K562 (cell line): ENCODE data around the gene SNRPA. TPM values are rescaled to one million over a fixed set of nuclear protein-coding genes. Genes with fewer than 3 reads are reported as not detected.

Experiments
- ATAC-seq: fragments of 200-7000 bp; cut with Tn5 transposase; 3 replicates; pipeline ENCODE4 v1.9.1; 2020; ENCODE audit warnings: moderate library complexity
- BruUV-seq: library from RNA; stranded (reverse); fragments of 400-500 nt; replicated peaks from 2 replicates; lab custom pipeline; 2021; lab: Mats Ljungman, UMichigan
- CTCF ChIA-PET: fragments of 300-600 bp; formaldehyde crosslinking; extraction: SDS; loops from one replicate; lab custom pipeline; 2021; ENCODE audit warnings: low intra/inter-chr PET ratio; lab: Yijun Ruan, JAX
- POLR2A ChIA-PET: fragments of 300-600, 350-650 bp; sonication (Branson Sonifier 250); formaldehyde crosslinking; extraction: SDS; loops from one replicate; lab custom pipeline; 2021; ENCODE audit warnings: antibody characterized with exemption, inconsistent platforms; lab: Yijun Ruan, JAX
- DNase-seq, 4 experiments: peaks; one replicate each; pipeline versions ENCODE4 v3.0.0 to v3.0.0-alpha.2; 2011 to 2018; ENCODE audit warnings: low spot score in 3 of 4, mixed read lengths in 3 of 4; ENCODE audit errors: extremely low read depth in 1 of 4
- FAIRE-seq: peaks from 2 replicates; lab custom pipeline; 2011; peaks lifted over from hg19 to GRCh38; lab: Jason Lieb, UNC
- H2AFZ ChIP-seq: 2 replicates; pipeline ENCODE4 v1.6.0; 2011; ENCODE audit warnings: low read depth, low read length, control low read depth, inconsistent platforms
- H3K27ac ChIP-seq: fragments of 200-600 bp; 3 replicates; pipeline ENCODE4 v1.8.0; 2011; ENCODE audit warnings: low read depth, mild to moderate bottlenecking, control low read depth, inconsistent platforms, low read length, moderate library complexity, mixed read lengths; ENCODE audit errors: extremely low read depth
- H3K27me3 ChIP-seq, 2 experiments: fragments of 300-600 bp in 1 of 2; 2 replicates in 1 of 2; 3 replicates in 1 of 2; pipeline versions ENCODE4 v1.6.0 to v1.8.0; 2011; ENCODE audit warnings: inconsistent platforms in 2 of 2, low read length in 2 of 2, mild to moderate bottlenecking in 1 of 2, mixed read lengths in 1 of 2, moderate library complexity in 1 of 2; ENCODE audit not compliant: control insufficient read depth in 2 of 2, insufficient read depth in 2 of 2
- H3K36me3 ChIP-seq: fragments of 300-600 bp; 3 replicates; pipeline ENCODE4 v1.8.0; 2011; ENCODE audit warnings: mild to moderate bottlenecking, low read length, inconsistent platforms; ENCODE audit not compliant: control insufficient read depth, insufficient read depth
- H3K4me1 ChIP-seq, 2 experiments: fragments of 200-600 bp in 1 of 2; replicated peaks in 1 of 2; 2 replicates in 1 of 2; 3 replicates in 1 of 2; pipeline versions ENCODE4 v1.5.1 to v1.8.0; 2011; ENCODE audit warnings: inconsistent platforms in 2 of 2, low read length in 2 of 2, mild to moderate bottlenecking in 1 of 2, mixed read lengths in 1 of 2, moderate library complexity in 1 of 2; ENCODE audit not compliant: control insufficient read depth in 2 of 2, insufficient read depth in 2 of 2
- H3K4me2 ChIP-seq: 2 replicates; pipeline ENCODE4 v1.6.1; 2011; ENCODE audit warnings: low read length, control low read depth, inconsistent platforms, mixed read lengths; ENCODE audit not compliant: insufficient read depth
- H3K4me3 ChIP-seq: fragments of 200-600 bp; sonication (generic), shearing (Covaris generic); 2 replicates; pipeline ENCODE4 v1.5.1; 2016; ENCODE audit warnings: control low read depth, inconsistent platforms
- H3K79me2 ChIP-seq: fragments of 200-600 bp; 3 replicates; pipeline ENCODE4 v1.8.0; 2011; ENCODE audit warnings: low read length, inconsistent platforms; ENCODE audit not compliant: control insufficient read depth, insufficient read depth
- H3K9ac ChIP-seq, 2 experiments: 2 replicates each; pipeline versions ENCODE4 v1.6.0 to v1.6.1; 2011; ENCODE audit warnings: low read depth in 2 of 2, low read length in 2 of 2, control low read depth in 1 of 2, inconsistent platforms in 1 of 2, mild to moderate bottlenecking in 1 of 2, mixed read lengths in 1 of 2; ENCODE audit not compliant: insufficient read depth in 1 of 2
- H3K9me1 ChIP-seq: one replicate; pipeline ENCODE4 v1.6.0; 2011; ENCODE audit warnings: inconsistent platforms, mild to moderate bottlenecking, low read length, moderate library complexity; ENCODE audit not compliant: control insufficient read depth, insufficient read depth
- H3K9me3 ChIP-seq: replicated peaks from 2 replicates; pipeline ENCODE4 v1.5.1; 2011; ENCODE audit warnings: low read depth, low read length, inconsistent platforms; ENCODE audit not compliant: control insufficient read depth, insufficient read depth
- H4K20me1 ChIP-seq: replicated peaks from 2 replicates; pipeline ENCODE4 v1.6.1; 2011; ENCODE audit warnings: low read length, inconsistent platforms, mixed read lengths; ENCODE audit not compliant: control insufficient read depth, insufficient read depth
- ARHGAP35 ChIP-seq: fragments of 450-650 bp; IDR thresholded peaks from 2 replicates; pipeline ENCODE4 v1.6.1; 2018; ENCODE audit not compliant: partially characterized antibody
- BHLHE40 ChIP-seq: IDR thresholded peaks from 2 replicates; pipeline ENCODE4 v1.6.1; 2011; ENCODE audit warnings: low read length, improper control_type of control experiment
- CTBP1 ChIP-seq: fragments of 450-650 bp; IDR thresholded peaks from 2 replicates; pipeline ENCODE4 v1.6.1; 2016; ENCODE audit warnings: borderline replicate concordance
- DDX20 ChIP-seq: fragments of 450-650 bp; IDR thresholded peaks from 2 replicates; pipeline ENCODE4 v1.6.1; 2016; ENCODE audit warnings: missing genetic modification characterization, low read depth, mild to moderate bottlenecking, missing compliant biosample characterization, moderate library complexity
- ILK ChIP-seq: fragments of 450-650 bp; IDR thresholded peaks from 2 replicates; pipeline ENCODE4 v1.6.1; 2016; ENCODE audit warnings: missing genetic modification characterization, low read depth, mild to moderate bottlenecking, missing compliant biosample characterization, moderate library complexity, borderline replicate concordance
- LCOR ChIP-seq: sonication (generic); formaldehyde crosslinking; IDR thresholded peaks from 2 replicates; pipeline ENCODE4 v1.8.0; 2022; ENCODE audit warnings: mild to moderate bottlenecking, missing genetic modification reagents
- MCM5 ChIP-seq: fragments of 450-650 bp; IDR thresholded peaks from 2 replicates; pipeline ENCODE4 v1.6.1; 2016; ENCODE audit warnings: low read depth
- NR2C2 ChIP-seq, 2 experiments: fragments of 200-800 bp in 1 of 2; sonication (Bioruptor generic) in 1 of 2; sonication (generic) in 1 of 2; formaldehyde crosslinking in 1 of 2; IDR thresholded peaks; 2 replicates each; pipeline versions ENCODE4 v1.6.1 to v1.8.0; 2016 to 2022; ENCODE audit warnings: mild to moderate bottlenecking in 1 of 2, missing compliant biosample characterization in 1 of 2, missing genetic modification characterization in 1 of 2, missing genetic modification reagents in 1 of 2
- NUFIP1 ChIP-seq: fragments of 450-650 bp; IDR thresholded peaks from 2 replicates; pipeline ENCODE4 v1.6.1; 2018; ENCODE audit not compliant: partially characterized antibody
- RAD21 ChIP-seq, 2 experiments: fragments of 250-450 bp in 1 of 2; fragments of 450-650 bp in 1 of 2; sonication (Bioruptor Pico) in 1 of 2; formaldehyde crosslinking in 1 of 2; IDR thresholded peaks in 1 of 2; conservative IDR thresholded peaks in 1 of 2; 2 replicates each; pipeline versions ENCODE4 v1.4.0 to v1.8.0; 2020 to 2022; ENCODE audit warnings: mild to moderate bottlenecking in 2 of 2, moderate library complexity in 1 of 2
- RBM17 ChIP-seq: fragments of 200-400 bp; formaldehyde crosslinking; IDR thresholded peaks from 2 replicates; pipeline ENCODE4 v1.6.1; 2017; ENCODE audit warnings: low read depth, mild to moderate bottlenecking, low read length, borderline replicate concordance
- ZNF12 ChIP-seq: sonication (generic); formaldehyde crosslinking; IDR thresholded peaks from 2 replicates; pipeline ENCODE4 v1.4.0; 2020; ENCODE audit warnings: mild to moderate bottlenecking, missing genetic modification reagents
- ZNF282 ChIP-seq: sonication (generic); formaldehyde crosslinking; IDR thresholded peaks from 2 replicates; pipeline ENCODE4 v1.8.1; 2023; ENCODE audit warnings: missing genetic modification reagents
- ZNF696 ChIP-seq: fragments of 250-450 bp; sonication (Bioruptor Pico); conservative IDR thresholded peaks from 2 replicates; pipeline ENCODE4 v1.4.0; 2020; ENCODE audit warnings: mild to moderate bottlenecking, moderate library complexity
- ZNF778 ChIP-seq: fragments of 450-650 bp; formaldehyde crosslinking; IDR thresholded peaks from 2 replicates; pipeline ENCODE4 v1.4.0; 2020; ENCODE audit warnings: mild to moderate bottlenecking, moderate library complexity
- WGBS: fragments of 100-300 bp; shearing (Covaris generic); methylation state at CpG from one replicate; pipeline ENCODE4 v1.1.6; 2016; ENCODE audit warnings: low coverage, mixed read lengths; ENCODE audit not compliant: insufficient coverage; ENCODE audit errors: missing lambda C conversion rate; 5-methylcytosine and 5-hydroxymethylcytosine counted together
- in situ Hi-C: fragments of 300-500 bp; cut with MboI; formaldehyde crosslinking; loops from 4 replicates; pipeline ENCODE4 v1.15.0; 2018; ENCODE audit warnings: inconsistent platforms, mixed read lengths
- intact Hi-C: fragments of 100-400 bp; cut with micrococcal nuclease; formaldehyde crosslinking; loops from 2 replicates; pipeline ENCODE4 v1.14.2; 2022
- polyA plus RNA-seq, 8 experiments: library from polyadenylated mRNA; depleted of rRNA in 4 of 8; stranded (reverse) in 5 of 8; unstranded in 3 of 8; fragments of >200 nt; fragmentation: Nextera tagmentation in 2 of 8; fragmentation: Illumina TruSeq in 1 of 8; extraction: Ambion mirVana in 2 of 8; extraction: Trizol in 1 of 8; gene quantifications; 2 replicates each; pipeline versions ENCODE4 v1.2.1 to v1.2.3, GENCODE V29; 2011 to 2014; ENCODE audit warnings: inconsistent platforms in 1 of 8, missing spikeins in 1 of 8
- total RNA-seq, 7 experiments: library from RNA; depleted of rRNA in 6 of 7; stranded (reverse); fragments of >200 nt in 6 of 7; fragmentation: Illumina TruSeq in 2 of 7; extraction: Trizol in 2 of 7; gene quantifications; 2 replicates each; pipeline versions ENCODE4 v1.2.1 to v1.2.3, GENCODE V29; 2011 to 2021; ENCODE audit warnings: low replicate concordance in 1 of 7
- TF ChIP-seq, protein P1 (sequence below): fragments of 450-650 bp; formaldehyde crosslinking; IDR thresholded peaks from 2 replicates; pipeline ENCODE4 v1.4.0; 2022; ENCODE audit warnings: mild to moderate bottlenecking, moderate library complexity

SNRPA gene
- total and polyA plus RNA-seq, 9 of the 15 experiments (the other 6 are each of a cell fraction or from before 2014, with no cell fraction given) = 16.3 to 311 (median 193) TPM

DNA sequence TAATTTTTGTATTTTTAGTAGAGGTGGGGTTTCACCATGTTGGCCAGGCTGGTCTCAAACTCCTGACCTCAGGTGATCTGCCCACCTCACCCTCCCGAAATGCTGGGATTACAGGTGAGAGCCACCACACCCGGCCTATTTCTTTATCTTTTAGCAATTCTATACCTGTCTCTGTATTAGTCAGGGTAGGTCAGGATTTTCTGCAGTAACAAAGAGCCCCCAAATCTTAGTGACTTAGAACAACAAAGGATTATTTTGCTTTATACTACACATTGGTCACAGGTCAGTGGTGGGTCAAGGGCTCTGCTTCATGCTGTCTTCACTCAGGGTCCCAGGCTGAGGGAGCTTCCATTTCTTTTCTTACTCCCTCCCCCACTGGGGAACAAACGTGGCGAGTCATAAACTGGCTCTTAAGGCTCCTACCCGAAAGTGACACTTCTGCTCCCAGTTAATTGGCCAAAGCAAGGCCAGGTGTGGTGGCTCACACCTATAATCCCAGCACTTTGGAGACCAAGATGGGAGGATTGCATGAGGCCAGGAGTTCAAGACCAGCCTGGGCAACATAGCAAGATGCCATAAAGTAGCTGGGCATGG, 27.2 kb upstream of the SNRPA start:
- no peak overlapping the region for H3K4me3 ChIP-seq
- H2AFZ ChIP-seq = no peak overlapping the region
- DNase-seq = no peak
- WGBS = 90% methylated on average over 5 of the region's 5 CpGs
- H3K4me2 ChIP-seq = no peak overlapping the region
- no peak for ATAC-seq
- TF ChIP-seq LCOR (CRISPR knock-in tag) (no peak), ZNF12 (CRISPR knock-in tag) (peak; percentile 99), BHLHE40 (no peak)
- intact Hi-C loops = no loop called here
- ChIA-PET CTCF (no interaction called here), POLR2A (interaction anchor here (0.7 kb wide), 1 partner anchor 24 kb away, joined by 3 read pairs; no protein-coding TSS in a partner anchor)
- H3K9me1 ChIP-seq = peaks cover 4% of the 10 kb centered on the region
- H4K20me1 ChIP-seq = no peaks in the 10 kb centered on the region
- in situ Hi-C loops = no loop called here
- no peaks in the 10 kb centered on the region for H3K27me3 ChIP-seq
- peaks cover 39% of the 10 kb centered on the region for H3K36me3 ChIP-seq
- BruUV-seq = no TSS peak
- no peak overlapping the region for H3K9ac ChIP-seq
- FAIRE-seq = no peak
- peaks cover 4 to 12% of the 10 kb centered on the region in 2 experiments; a peak in 4 of 5 replicates for H3K4me1 ChIP-seq
- H3K27ac ChIP-seq = no peak overlapping the region
- no peaks in the 10 kb centered on the region for H3K9me3 ChIP-seq
- peaks cover 34% of the 10 kb centered on the region for H3K79me2 ChIP-seq

GRCh38 chr19:40724315-40724714, 26.7 kb upstream of the SNRPA start:
- H3K79me2 ChIP-seq = peaks cover 29% of the 10 kb centered on the region
- ChIA-PET POLR2A (interaction anchor here (0.7 to 0.9 kb wide), 2 partner anchors 25 to 30 kb away, joined by 3 to 4 read pairs; no protein-coding TSS in a partner anchor), CTCF (no interaction called here)
- peaks cover 4% of the 10 kb centered on the region for H3K9me1 ChIP-seq
- BruUV-seq = no TSS peak
- in situ Hi-C loops = no loop called here
- no peak overlapping the region for H3K27ac ChIP-seq
- ATAC-seq = no peak
- no peak for DNase-seq
- no peak overlapping the region for H2AFZ ChIP-seq
- intact Hi-C loops = no loop called here
- FAIRE-seq = no peak
- peaks cover 39% of the 10 kb centered on the region for H3K36me3 ChIP-seq
- no peaks in the 10 kb centered on the region for H4K20me1 ChIP-seq
- H3K4me1 ChIP-seq = peaks cover 3 to 7% of the 10 kb centered on the region in 2 experiments; a peak in 3 of 5 replicates
- WGBS = 93% methylated on average over 4 of the region's 4 CpGs
- no peak overlapping the region for H3K4me2 ChIP-seq
- no peaks in the 10 kb centered on the region for H3K27me3 ChIP-seq
- no peak overlapping the region for H3K9ac ChIP-seq
- no peak overlapping the region for H3K4me3 ChIP-seq
- H3K9me3 ChIP-seq = no peaks in the 10 kb centered on the region
- TF ChIP-seq ARHGAP35 (no peak), ZNF778 (no peak), ILK (tag) (no peak), DDX20 (tag) (no peak), CTBP1 (no peak), ZNF696 (CRISPR knock-in tag) (no peak), RAD21 (CRISPR knock-in tag; conservative IDR thresholded peaks at IDR 0.05 in 1 of 2, IDR thresholded peaks at IDR 0.05 in 1 of 2) (no peak), MCM5 (no peak), NUFIP1 (no peak), ZNF282 (no peak), RBM17 (no peak), NR2C2 (CRISPR knock-in tag; IDR thresholded peaks at IDR 0.05) (no peak), NR2C2 (tag; IDR thresholded peaks at IDR 0.05) (no peak)
- TF ChIP-seq, protein P1, sequence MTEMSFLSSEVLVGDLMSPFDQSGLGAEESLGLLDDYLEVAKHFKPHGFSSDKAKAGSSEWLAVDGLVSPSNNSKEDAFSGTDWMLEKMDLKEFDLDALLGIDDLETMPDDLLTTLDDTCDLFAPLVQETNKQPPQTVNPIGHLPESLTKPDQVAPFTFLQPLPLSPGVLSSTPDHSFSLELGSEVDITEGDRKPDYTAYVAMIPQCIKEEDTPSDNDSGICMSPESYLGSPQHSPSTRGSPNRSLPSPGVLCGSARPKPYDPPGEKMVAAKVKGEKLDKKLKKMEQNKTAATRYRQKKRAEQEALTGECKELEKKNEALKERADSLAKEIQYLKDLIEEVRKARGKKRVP (CRISPR knock-in tag) = no peak
